PC-3 (cell line): Measurements from ENCODE around the gene KIR2DL3.

Experiments used
- CTCF ChIP-seq: fragments of 300-600 bp; sonication (generic); conservative IDR thresholded peaks from 2 replicates; pipeline ENCODE4 v1.5.1; 2017; ENCODE audit warnings: antibody characterized with exemption, low read depth, mild to moderate bottlenecking, low read length
- EZH2 ChIP-seq: fragments of 300-600 bp; sonication (generic); IDR thresholded peaks from one replicate; pipeline ENCODE4 v1.6.1; 2017; ENCODE audit warnings: antibody characterized with exemption, mild to moderate bottlenecking, low read length; ENCODE audit not compliant: unreplicated experiment

- no peak for TF ChIP-seq CTCF
- TF ChIP-seq EZH2 = no peak
Measured at GRCh38 chr19:54696766-54697165, 41.5 kb upstream of the KIR2DL3 start.
